HG03460 (cell line): ENCODE data around the gene ZNF609.
"Not testable (repeated sequence)": the region's sequence is repeated elsewhere in the genome, so short reads cannot be mapped to it uniquely, and the experiment has no call there.

Experiments used
- ATAC-seq: cut with Tn5 transposase; IDR thresholded peaks from one replicate; pipeline ENCODE4 v1.9.1; 2021; ENCODE audit not compliant: unreplicated experiment

Gene ZNF609

DNA sequence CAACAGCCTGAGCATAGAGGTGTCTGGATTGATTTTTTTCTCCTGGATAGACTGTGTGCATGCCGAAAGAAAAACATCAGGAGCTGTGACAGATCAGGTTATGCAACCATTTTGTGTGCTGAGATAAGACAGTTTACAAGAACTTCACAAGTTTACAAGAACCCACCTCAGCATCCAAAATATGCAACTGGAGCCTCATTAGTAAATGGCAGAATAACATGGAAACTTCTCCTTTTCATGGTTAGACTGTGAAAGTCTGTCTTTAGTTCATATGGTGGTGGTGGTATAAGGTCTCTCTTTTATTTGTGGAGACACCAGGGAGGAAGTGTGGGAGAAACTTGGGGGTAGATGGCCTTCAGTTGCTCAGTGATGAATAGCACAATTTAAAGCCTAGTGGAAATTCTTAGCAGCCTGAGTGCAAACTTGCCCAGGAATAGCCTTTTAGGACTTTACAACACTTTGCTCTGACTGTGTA is 3.7 kb upstream of the ZNF609 start:
- ATAC-seq: no peak

DNA sequence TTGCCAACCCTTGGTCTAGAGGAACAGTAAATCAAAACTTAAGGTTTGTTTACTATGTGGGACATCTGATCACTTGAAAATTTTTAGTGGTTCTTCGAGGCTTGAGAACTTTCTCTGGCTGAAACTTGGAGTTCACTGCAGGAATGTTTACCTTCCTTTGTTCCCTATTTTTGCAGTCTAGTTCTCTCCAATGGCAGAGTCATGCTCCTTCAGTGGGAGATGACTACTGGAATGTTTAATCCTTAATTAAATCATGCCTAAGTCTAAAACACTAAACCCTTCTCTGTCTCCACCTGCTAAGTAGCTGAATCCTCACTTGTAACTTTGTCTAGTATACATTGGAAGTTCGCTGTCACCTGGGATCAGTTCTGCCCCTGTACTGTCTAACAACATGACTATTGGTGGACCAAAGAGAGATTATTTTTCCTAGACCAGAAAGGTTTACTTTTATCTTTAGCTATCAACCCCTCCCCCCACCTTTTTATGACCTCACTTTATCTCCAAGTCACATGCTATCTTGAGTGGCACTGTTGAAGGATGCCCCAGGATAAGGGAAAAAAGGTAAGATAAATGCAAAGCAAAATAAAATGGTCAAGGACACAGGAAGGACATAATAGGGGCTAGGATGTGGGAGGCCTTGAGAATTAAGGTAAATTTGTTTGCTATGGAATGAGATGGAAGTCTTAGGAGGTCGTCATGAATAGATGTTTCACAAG is 1.2 kb upstream of the ZNF609 start:
- ATAC-seq: no peak

DNA sequence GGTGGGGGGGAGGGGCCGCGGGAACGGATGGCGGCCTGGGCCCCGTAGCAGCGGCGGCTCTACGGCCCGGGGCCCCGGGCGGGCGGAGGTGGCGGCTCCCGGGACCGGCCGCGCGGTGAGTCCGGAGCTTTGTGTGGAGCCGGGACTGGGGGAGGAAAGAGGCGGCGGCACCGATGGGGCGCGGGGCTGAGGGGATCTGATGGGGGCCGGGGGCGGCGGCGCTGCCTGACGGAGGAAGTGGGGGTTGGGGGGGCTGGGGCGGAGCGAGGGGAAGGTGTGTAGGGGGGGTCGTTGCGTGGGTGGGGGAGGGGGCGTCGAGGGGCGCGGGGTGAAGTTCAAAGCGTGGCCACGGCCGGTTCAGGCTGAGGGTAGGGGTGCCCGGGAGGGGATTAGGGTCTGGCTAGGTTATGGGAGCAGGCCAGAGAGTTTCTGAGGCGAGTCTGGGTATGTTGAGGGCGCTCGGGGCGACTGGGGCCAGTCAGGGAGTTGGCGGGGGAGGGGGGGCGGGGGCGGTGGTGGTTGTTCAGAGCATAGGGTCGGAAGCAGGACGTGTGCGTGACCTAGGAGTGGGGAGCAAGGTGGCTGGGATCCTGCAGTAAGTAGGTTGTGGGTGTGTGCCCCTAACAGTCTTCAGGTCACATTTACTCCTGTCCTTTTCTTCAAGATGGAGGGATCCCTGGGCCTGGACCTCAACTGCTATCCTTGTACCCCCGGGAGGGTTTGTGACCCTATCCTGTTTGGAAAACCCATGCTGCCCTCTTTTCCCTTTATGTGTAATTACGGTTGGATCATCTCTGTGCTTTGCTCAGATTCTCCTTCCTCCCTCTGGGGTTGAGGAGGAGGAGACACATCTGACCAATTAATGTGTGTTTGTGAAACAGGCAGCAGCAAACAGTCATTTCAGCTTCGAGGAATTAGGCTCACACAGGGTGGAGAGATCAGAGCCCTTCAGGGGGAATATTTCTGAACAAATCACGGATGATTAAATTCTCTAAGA is 644 bp downstream of the ZNF609 start:
- ATAC-seq: no peak

DNA sequence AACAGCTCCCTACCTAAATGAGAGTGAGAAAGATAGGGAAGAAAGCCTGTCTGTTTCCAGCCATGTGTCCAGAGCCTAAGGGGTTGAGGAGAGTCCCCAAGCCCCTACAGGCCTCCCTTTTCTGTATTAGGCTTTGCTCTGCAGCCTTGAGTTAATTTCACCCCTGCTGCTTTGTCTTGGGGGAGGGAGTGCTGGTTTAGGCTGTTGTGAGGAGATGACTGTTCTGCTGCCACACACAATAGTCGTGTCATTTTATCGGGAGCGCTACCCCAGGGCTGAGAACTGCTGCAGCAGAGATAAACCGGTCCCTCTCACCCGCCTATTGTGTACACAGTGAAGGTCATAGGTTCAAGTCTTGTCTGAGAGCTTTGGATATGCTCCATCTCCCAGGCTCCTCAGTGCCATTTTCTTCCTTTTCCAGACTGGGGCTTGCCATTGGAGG is 1.4 kb downstream of the ZNF609 start:
- no peak for ATAC-seq

DNA sequence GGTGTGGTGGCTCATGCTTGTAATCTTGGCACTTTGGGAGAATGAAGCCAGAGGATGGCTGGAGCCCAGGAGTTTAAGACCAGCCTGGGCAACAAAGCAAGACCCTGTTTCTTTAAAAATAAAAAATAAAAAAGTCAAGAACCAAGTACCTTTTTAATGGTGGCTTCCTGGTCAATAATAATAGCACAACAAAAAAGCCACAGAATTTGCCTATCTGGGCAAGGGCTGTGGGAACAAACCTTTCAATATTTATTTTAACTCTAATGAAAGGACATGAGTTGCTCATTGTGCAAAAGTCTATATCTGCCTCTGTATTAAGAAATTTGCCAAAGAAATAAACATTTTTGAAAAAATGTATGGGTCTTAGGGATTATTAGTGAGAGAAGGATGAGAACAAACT is 2.1 kb downstream of the ZNF609 start:
- no peak for ATAC-seq

DNA sequence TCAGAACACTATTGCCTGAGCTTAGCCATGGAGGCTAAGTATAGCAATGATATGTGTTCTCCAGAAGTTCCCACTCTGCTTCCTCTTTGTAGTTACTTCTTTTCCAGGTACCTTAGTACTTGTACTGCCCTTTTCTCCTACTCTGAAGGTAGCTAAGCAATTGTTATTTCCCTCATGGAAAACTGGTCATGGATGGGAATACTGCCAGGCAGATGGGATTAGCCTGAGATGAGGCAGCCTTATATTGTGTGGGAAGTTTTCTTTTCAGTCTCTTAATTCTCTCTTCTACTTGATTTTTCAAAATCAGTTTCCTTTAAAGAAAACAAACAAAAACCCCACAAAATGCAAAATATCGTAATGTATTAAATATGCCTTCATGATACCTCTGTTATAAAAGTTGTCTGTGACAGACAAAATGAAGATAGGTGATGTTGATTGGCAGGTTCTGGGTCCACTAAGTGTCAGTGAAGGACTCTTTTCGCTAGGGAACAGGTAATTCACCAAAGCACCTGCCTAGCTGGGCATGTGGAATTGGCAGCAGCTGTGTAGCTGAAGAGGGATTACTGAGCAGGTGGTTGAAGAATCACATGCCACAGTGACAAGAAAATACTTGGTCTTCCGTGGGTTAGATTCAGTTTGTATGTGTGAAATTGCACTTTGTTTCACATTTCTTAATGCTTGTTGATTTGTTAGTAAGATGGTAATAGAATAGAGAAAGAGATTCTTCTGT is 4.1 kb downstream of the ZNF609 start:
- ATAC-seq: no peak

DNA sequence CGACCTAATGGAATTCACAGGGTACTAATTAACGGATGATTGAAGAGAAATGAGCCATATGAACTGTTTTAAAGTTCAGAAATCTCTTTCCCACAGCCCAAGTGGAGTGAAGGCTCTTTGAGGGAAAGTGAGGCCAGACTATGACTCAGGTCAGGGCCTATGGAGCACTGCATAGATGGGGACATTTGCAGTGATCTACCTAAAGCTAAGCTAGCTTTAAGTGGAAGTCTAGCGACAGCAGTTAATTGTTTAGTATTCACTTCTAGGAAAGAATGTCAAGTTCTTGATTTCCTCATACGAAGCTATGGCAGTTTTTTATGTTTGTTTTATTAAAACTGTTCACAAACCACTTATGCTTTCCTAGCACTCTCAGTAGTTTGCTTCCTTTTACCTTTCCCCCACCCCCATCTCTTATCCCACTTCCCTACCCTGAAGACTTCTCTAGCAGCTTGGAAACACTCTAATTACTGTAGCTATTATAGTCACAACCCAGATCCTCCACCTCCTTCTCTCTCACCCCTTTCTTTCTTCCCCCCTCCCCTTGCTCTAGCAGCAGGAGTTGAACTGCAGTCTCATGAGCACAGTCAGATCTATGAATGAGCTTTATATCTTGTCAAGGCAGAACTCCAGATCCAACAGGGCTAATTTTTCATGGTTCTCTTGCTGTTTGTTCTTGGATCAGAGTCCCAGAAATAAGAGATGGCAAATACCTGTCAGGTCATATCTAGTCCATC is 6.2 kb downstream of the ZNF609 start:
- no peak for ATAC-seq

DNA sequence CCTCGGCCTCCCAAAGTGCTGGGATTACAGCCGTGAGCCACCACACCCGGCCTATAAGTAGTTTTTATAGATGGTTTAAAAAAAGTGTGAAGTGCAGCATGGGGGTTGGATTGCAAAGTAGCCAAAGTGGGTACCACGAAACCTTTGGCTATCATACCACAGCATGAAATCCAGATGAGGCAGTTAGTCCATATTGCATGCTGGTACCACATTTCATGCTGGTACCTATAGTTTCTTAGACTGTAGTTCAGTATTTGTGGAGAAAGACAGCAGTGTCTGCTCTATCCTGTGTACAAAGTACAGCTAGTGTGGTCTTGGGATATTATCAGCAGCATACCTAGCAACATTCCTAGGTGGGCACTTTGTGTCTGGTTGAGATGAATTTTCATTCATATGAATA is 11.8 kb downstream of the ZNF609 start:
- no peak for ATAC-seq

DNA sequence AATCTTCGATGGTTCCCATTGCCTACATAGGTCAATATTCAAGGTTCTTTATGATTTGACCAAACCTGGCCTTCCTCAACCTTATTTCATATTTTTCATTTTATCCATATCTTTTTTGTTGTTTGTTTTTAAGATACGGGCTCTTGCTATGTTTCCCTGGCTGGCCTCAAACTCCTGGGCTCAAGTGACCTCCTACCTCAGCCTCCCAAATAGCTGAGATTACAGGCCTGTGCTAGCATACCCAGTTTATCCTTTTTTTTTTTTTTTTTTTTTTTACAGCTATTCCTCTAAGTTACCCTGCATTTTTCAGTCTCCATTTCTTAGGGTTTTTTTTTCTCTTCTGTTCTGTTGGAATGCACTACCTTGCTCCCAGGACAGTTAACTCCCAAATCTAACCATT is 14.5 kb downstream of the ZNF609 start:
- no peak for ATAC-seq

DNA sequence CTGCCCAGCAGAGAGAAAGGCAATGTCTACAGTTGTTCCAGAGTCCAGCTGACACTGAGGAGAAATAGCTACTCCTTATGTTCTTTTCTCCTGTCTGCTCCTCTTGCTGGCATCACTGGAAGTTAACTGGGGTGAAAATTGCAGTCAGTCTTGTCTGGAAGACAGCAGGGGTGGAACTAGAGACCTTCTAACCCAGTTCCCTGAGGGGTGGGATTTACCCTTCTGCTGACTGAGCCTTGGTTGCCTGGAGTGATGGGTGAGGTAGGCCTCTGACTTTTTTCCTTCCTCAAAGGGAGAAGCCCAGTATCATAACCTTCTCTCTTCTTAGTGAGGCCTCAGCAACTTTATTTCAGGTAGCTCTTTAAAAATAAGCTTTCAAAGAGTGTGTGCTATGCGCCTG is 16.2 kb downstream of the ZNF609 start:
- no peak for ATAC-seq

DNA sequence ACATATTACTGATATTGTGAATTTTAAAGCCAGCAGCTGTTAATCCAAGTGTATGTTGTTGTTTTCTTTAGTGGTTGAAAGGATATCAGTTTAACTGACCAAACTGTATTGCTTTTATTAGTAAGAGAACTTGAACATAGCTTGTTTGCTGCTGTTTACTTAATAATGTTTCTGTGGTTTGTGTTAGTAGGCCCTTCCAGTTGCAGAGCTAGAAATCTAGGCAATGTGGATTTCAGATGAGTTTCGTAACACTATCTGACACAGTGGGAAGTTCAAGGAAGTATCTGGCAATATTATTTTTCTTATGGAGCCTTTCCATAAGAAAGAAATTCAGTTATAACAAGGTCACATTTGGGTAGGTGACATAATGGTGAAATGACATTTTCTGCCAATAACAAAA is 18.5 kb downstream of the ZNF609 start:
- ATAC-seq: no peak

DNA sequence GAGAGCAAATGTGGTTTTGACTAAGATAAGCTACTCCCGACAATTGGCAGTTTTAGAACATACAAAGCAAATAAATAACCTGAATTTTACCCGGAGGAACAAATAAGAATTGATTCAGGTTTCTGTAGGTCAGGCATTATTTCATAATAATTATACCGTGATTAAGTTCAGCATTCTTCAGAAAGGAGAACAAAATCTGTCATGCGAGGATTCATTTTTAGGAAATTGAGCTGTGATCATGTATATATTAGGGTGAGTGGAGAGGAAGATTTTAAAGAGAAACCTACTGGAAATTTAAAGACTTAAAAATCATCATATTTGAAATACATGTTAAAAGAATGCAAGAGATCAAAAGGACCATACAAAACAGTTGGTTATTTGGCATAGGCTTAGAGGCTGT is 20.5 kb downstream of the ZNF609 start:
- ATAC-seq: no peak

DNA sequence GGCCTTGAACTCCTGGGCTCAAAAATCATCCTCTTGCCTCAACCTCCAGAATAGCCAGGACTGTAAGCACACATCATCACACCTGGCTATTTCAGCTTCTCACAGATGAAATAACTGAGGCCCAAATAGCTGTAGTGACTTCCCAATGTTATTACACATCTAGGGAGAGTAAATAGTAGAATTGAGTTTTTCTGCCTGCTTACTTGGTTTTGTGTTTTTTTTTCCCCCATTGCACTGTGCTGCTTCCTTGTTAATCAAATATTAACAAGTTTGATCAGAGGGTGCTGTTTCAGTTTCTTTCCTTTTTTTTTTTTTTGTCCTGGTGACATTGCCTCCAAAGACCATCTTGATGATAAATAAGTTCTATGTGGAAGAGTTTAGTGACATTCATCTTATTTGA is 23.4 kb downstream of the ZNF609 start:
- ATAC-seq: no peak

DNA sequence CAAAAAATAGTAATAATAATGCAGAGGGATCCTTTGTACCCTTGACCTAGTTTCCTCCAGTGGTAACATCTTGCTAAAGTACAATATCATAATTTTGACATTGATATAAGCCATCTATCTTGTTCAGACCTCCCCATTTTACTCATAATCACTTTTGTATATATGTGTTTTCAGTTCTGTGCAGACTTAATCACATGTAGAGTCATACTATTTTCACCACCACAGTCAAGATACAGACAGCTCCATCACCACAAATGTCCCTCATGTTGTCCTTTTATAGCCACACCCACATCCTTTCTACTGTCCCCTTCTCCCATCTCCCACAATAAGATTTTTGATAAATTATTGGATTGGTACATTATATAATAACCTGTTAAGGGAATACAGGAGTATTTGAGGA is 25.4 kb downstream of the ZNF609 start:
- ATAC-seq: no peak

DNA sequence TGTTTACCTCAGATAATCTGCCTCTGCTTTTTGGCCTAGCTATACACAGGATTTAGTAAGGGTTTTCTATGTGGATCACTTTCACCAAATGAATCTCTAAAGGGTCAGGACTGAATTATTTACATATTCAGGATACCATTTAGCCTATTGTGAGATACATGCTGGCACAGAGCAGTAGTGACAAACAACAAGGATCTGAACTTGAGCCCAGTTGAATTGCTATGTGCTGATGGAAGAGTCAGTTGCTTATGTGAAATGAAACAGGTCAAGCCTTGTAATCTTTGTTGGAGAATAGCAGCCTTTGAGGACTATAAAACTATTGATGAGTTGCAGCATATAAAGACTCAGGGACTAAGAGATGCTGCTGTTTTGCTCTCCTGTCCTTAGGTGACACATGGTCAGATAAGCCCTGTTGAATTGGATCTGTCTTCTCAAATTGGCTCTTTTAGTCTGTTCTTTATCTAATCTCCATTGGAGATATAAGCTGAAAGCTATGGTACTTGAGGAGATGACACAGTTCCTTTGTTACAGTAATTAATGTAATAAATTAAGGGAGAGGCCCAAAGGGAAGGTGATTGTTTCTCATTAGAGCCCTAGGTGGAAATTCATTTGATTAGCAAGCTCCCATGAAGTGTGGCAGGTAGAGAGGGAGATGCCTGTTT is 30.4 kb downstream of the ZNF609 start:
- no peak for ATAC-seq

DNA sequence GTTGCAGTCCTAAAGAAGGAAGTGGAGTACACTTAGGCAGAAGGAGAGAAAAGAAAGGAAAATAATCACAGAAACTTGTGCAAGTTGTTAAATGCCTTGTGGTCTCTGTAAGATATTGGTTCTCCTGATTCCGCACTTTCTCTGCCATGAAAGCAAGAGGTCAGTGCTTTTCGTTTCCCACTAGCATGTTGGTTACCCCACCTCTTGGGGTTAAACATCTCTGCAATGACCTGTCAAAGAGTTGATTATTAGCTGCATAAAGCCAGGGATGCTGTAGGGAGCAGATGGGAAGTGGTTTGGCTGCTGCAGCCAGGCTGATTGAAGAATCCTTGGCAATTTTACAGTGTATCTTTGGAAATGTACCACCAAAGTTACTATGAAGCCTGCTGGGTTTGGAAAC is 33.3 kb downstream of the ZNF609 start:
- no peak for ATAC-seq

DNA sequence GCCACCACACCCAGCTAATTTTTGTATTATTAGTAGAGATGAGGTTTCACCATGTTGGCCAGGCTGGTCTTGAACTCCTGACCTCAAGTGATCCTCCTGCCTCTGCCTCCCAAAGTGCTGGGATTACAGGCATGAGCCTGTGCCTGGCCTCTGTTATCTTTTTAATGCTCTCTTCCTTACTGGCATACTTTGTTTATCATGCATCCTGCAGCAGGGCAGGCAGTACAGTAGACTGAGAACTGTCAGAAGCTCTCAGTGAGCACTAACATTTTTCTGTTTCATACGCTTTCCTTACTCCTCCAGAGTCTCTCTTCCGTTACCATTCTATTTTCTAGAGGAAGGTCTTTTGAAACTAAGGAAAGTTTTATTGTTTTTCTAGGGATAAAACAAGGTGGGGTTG is 35.6 kb downstream of the ZNF609 start:
- ATAC-seq: not testable (repeated sequence)

DNA sequence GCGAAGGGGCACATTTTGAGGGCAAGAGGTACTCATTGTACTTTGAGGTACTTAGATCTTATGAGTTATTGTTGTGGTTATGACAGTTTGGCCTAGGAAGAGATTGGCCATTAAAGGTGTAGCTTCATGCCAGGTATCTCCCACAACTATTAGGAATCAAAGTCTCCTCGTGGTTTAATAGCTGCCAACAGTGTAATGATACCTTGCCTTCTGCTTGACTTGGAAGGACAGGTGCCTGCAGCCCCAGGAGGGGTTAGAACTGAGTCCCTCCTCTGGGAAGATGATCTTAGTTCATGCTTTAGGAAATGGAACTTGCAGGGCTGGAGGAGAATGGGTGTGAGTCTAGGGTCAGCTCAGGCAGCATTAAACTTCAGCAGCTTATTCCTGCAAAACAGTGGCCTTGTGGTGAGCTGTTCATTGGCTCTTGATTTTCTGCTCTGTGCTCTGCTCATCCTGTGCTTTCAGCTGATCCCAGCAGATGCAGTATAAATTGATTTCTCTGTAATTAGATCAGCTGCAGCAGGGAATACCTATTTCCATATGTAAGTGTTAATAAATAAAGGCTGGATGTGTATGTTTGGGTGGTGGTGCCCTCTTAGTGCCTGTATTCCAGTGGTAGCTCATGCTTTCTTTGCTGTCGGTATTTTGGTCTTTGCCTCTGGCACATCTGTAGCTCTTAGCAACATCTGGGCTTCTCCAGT is 40.5 kb downstream of the ZNF609 start:
- ATAC-seq: no peak

DNA sequence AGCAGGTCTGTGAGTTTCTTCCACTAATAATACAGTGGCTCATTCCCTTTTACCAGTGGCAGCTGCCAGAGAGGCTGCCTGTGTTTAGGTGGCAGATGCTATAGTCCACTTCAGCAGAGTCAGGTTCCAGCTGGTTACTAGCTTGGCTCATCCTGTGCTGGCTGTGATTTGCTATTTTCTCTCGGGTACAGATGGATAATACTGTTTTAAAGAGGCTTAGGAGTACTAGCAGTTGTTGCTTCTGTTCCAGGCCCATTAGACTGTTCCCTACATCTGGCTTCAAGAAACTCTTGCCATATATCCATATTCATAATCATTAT is 41.0 kb downstream of the ZNF609 start:
- ATAC-seq: no peak

DNA sequence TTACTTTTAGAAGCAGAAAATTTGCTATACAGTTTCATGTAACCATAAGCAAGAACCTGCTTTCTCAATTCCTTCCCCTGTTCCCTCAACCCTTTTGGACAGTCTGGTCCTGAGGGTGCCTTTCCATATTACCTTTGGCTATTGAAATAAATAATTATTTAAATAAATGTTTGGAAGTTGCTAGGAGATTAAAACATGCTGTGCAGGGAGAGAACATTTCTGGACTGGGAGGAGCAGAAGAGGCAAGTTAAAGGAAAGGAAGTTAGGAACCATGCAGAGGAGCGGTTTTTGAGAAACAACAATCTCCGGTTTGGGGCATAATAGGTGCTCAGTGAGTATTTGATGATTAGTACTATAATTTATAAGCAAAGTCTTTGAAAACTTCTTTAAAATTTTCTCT is 41.8 kb downstream of the ZNF609 start:
- ATAC-seq: no peak
